Measurements from ENCODE around the gene AP2A1. TPM values are rescaled to one million over a fixed set of nuclear protein-coding genes. Genes with fewer than 3 reads are reported as not detected.

Gene AP2A1
- polyA plus RNA-seq, 2 of the 4 experiments (the other 2 are of a cell fraction): 36.6 to 58.6 TPM

- Histone ChIP-seq H3K9me3 (no peaks in the 10 kb centered on the region), H3K4me2 (no peak overlapping the region), H3K27ac (no peak overlapping the region), H3K4me1 (peaks cover 44% of the 10 kb centered on the region), H3K4me3 (no peak overlapping the region)
- TF ChIP-seq JUN (IDR thresholded peaks at IDR 0.05) (peak in 1 of 2 experiments; percentile 57; a peak in 1 of 5 replicates), PBX3 (IDR thresholded peaks at IDR 0.05) (peak; percentile 70; the same call in 1 of the 2 replicates), FOSB (CRISPR knock-in tag; IDR thresholded peaks at IDR 0.05) (no peak), CBX2 (IDR thresholded peaks at IDR 0.05; ENCODE audit: borderline replicate concordance, low read depth) (no peak), POLR2A (IDR thresholded peaks at IDR 0.05; ENCODE audit: low read length) (0 out of 2 replicates have a peak, but pooled peaks have one; percentile 9)
- WGBS (ENCODE audit: missing lambda C conversion rate): 92% methylated on average over 11 of the region's 18 CpGs
- POLR2A ChIA-PET: interaction anchor here (2.7 kb wide), 1 partner anchor 20 kb away, joined by 7 read pairs; the partner anchor contains the start of gene AKT1S1
- CTCF ChIA-PET: interaction anchor here (0.9 kb wide), 1 partner anchor 13 kb away, joined by 3 read pairs; no protein-coding TSS in a partner anchor
- peak; percentile 0 to 1; a peak in 2 of 6 replicates for ATAC-seq
- DNase-seq (ENCODE audit: low read depth in 1 of 2, low spot score in 1 of 2): no peak
- FAIRE-seq: no peak
These were observed 89.8 kb downstream of the AP2A1 start for GRCh38 chr19:49856574-49857021.

Small RNA genes lying within 50 kb of the gene (small RNA-seq; reads per million reads assigned to genes)
- 0 reads per million in 6 experiments for gene MIR4749
- 0 to 0.08 (median 0) reads per million in 6 experiments for gene MIR6799
- gene RNU6-841P: 0 to 2.6 (median 0.32) reads per million in 6 experiments

Other genes with a start within 250 kb of the AP2A1 start
- gene RCN3, start 239.0 kb upstream of the AP2A1 start, polyA plus RNA-seq (2011; rRNA removed): 0.31 and 0.41 TPM in 2 replicates
- gene RCN3, start 239.0 kb upstream of the AP2A1 start, polyA plus RNA-seq (2017; fragmentation: RNase III; extraction: RNeasy Plus Mini Kit Qiagen cat#74134 plus additional on column Dnase treatment): 1.6 to 2.1 TPM (median 1.8 TPM) in 3 replicates
- gene NOSIP, start 186.4 kb upstream of the AP2A1 start, polyA plus RNA-seq (2011; rRNA removed): 49.0 and 52.5 TPM in 2 replicates
- 98.0 to 105 TPM (median 101 TPM) in 3 replicates for gene NOSIP, start 186.4 kb upstream of the AP2A1 start, polyA plus RNA-seq (2017; fragmentation: RNase III; extraction: RNeasy Plus Mini Kit Qiagen cat#74134 plus additional on column Dnase treatment)
- 0.53 and 0.82 TPM in 2 replicates for gene PRRG2, start 185.7 kb upstream of the AP2A1 start, polyA plus RNA-seq (2011; rRNA removed)
- gene PRRG2, start 185.7 kb upstream of the AP2A1 start, polyA plus RNA-seq (2017; fragmentation: RNase III; extraction: RNeasy Plus Mini Kit Qiagen cat#74134 plus additional on column Dnase treatment): 0.68 to 1.1 TPM (median 1.0 TPM) in 3 replicates
- 0.78 and 1.6 TPM in 2 replicates for gene PRR12, start 175.8 kb upstream of the AP2A1 start, polyA plus RNA-seq (2011; rRNA removed)
- 13.0 to 16.3 TPM (median 15.6 TPM) in 3 replicates for gene PRR12, start 175.8 kb upstream of the AP2A1 start, polyA plus RNA-seq (2017; fragmentation: RNase III; extraction: RNeasy Plus Mini Kit Qiagen cat#74134 plus additional on column Dnase treatment)
- gene RRAS, start 126.9 kb upstream of the AP2A1 start, polyA plus RNA-seq (2011; rRNA removed): 45.9 and 47.6 TPM in 2 replicates
- gene RRAS, start 126.9 kb upstream of the AP2A1 start, polyA plus RNA-seq (2017; fragmentation: RNase III; extraction: RNeasy Plus Mini Kit Qiagen cat#74134 plus additional on column Dnase treatment): 49.2 to 55.4 TPM (median 50.2 TPM) in 3 replicates
- 4.0 and 6.1 TPM in 2 replicates for gene SCAF1, start 124.8 kb upstream of the AP2A1 start, polyA plus RNA-seq (2011; rRNA removed)
- 41.0 to 47.9 TPM (median 47.2 TPM) in 3 replicates for gene SCAF1, start 124.8 kb upstream of the AP2A1 start, polyA plus RNA-seq (2017; fragmentation: RNase III; extraction: RNeasy Plus Mini Kit Qiagen cat#74134 plus additional on column Dnase treatment)
- 54.0 and 68.6 TPM in 2 replicates for gene IRF3, start 101.1 kb upstream of the AP2A1 start, polyA plus RNA-seq (2011; rRNA removed)
- gene IRF3, start 101.1 kb upstream of the AP2A1 start, polyA plus RNA-seq (2017; fragmentation: RNase III; extraction: RNeasy Plus Mini Kit Qiagen cat#74134 plus additional on column Dnase treatment): 88.5 to 114 TPM (median 103 TPM) in 3 replicates
- gene BCL2L12, start 101.1 kb upstream of the AP2A1 start, polyA plus RNA-seq (2011; rRNA removed): 26.6 and 29.2 TPM in 2 replicates
- gene BCL2L12, start 101.1 kb upstream of the AP2A1 start, polyA plus RNA-seq (2017; fragmentation: RNase III; extraction: RNeasy Plus Mini Kit Qiagen cat#74134 plus additional on column Dnase treatment): 47.8 to 53.0 TPM (median 48.6 TPM) in 3 replicates
- gene PRMT1, start 89.7 kb upstream of the AP2A1 start, polyA plus RNA-seq (2011; rRNA removed): 440 and 504 TPM in 2 replicates
- 488 to 516 TPM (median 500 TPM) in 3 replicates for gene PRMT1, start 89.7 kb upstream of the AP2A1 start, polyA plus RNA-seq (2017; fragmentation: RNase III; extraction: RNeasy Plus Mini Kit Qiagen cat#74134 plus additional on column Dnase treatment)
- gene ADM5, start 77.4 kb upstream of the AP2A1 start, polyA plus RNA-seq (2011; rRNA removed): 2.0 and 2.9 TPM in 2 replicates
- gene ADM5, start 77.4 kb upstream of the AP2A1 start, polyA plus RNA-seq (2017; fragmentation: RNase III; extraction: RNeasy Plus Mini Kit Qiagen cat#74134 plus additional on column Dnase treatment): 4.3 to 4.5 TPM (median 4.4 TPM) in 3 replicates
- gene CPT1C, start 75.9 kb upstream of the AP2A1 start, polyA plus RNA-seq (2011; rRNA removed): 8.2 and 8.5 TPM in 2 replicates
- 13.7 to 17.1 TPM (median 15.4 TPM) in 3 replicates for gene CPT1C, start 75.9 kb upstream of the AP2A1 start, polyA plus RNA-seq (2017; fragmentation: RNase III; extraction: RNeasy Plus Mini Kit Qiagen cat#74134 plus additional on column Dnase treatment)
- not detected in 2 replicates for gene TSKS, start 3.7 kb upstream of the AP2A1 start, polyA plus RNA-seq (2011; rRNA removed)
- not detected in 3 replicates for gene TSKS, start 3.7 kb upstream of the AP2A1 start, polyA plus RNA-seq (2017; fragmentation: RNase III; extraction: RNeasy Plus Mini Kit Qiagen cat#74134 plus additional on column Dnase treatment)
- 12.5 and 14.5 TPM in 2 replicates for gene FUZ, start 46.3 kb downstream of the AP2A1 start, polyA plus RNA-seq (2011; rRNA removed)
- 15.9 to 23.7 TPM (median 21.7 TPM) in 3 replicates for gene FUZ, start 46.3 kb downstream of the AP2A1 start, polyA plus RNA-seq (2017; fragmentation: RNase III; extraction: RNeasy Plus Mini Kit Qiagen cat#74134 plus additional on column Dnase treatment)
- 20.4 and 27.1 TPM in 2 replicates for gene MED25, start 51.3 kb downstream of the AP2A1 start, polyA plus RNA-seq (2011; rRNA removed)
- 36.4 to 41.6 TPM (median 40.1 TPM) in 3 replicates for gene MED25, start 51.3 kb downstream of the AP2A1 start, polyA plus RNA-seq (2017; fragmentation: RNase III; extraction: RNeasy Plus Mini Kit Qiagen cat#74134 plus additional on column Dnase treatment)
- gene PTOV1, start 84.2 kb downstream of the AP2A1 start, polyA plus RNA-seq (2011; rRNA removed): 27.7 and 41.2 TPM in 2 replicates
- 119 to 153 TPM (median 147 TPM) in 3 replicates for gene PTOV1, start 84.2 kb downstream of the AP2A1 start, polyA plus RNA-seq (2017; fragmentation: RNase III; extraction: RNeasy Plus Mini Kit Qiagen cat#74134 plus additional on column Dnase treatment)
- gene PNKP, start 100.6 kb downstream of the AP2A1 start, polyA plus RNA-seq (2011; rRNA removed): 22.5 and 23.3 TPM in 2 replicates
- 63.8 to 75.9 TPM (median 71.2 TPM) in 3 replicates for gene PNKP, start 100.6 kb downstream of the AP2A1 start, polyA plus RNA-seq (2017; fragmentation: RNase III; extraction: RNeasy Plus Mini Kit Qiagen cat#74134 plus additional on column Dnase treatment)
- gene AKT1S1, start 110.4 kb downstream of the AP2A1 start, polyA plus RNA-seq (2011; rRNA removed): 39.2 and 41.5 TPM in 2 replicates
- gene AKT1S1, start 110.4 kb downstream of the AP2A1 start, polyA plus RNA-seq (2017; fragmentation: RNase III; extraction: RNeasy Plus Mini Kit Qiagen cat#74134 plus additional on column Dnase treatment): 63.4 to 75.9 TPM (median 75.3 TPM) in 3 replicates
- 12.3 and 18.0 TPM in 2 replicates for gene TBC1D17, start 110.7 kb downstream of the AP2A1 start, polyA plus RNA-seq (2011; rRNA removed)
- 26.6 to 44.8 TPM (median 41.5 TPM) in 3 replicates for gene TBC1D17, start 110.7 kb downstream of the AP2A1 start, polyA plus RNA-seq (2017; fragmentation: RNase III; extraction: RNeasy Plus Mini Kit Qiagen cat#74134 plus additional on column Dnase treatment)
- gene IL4I1, start 129.9 kb downstream of the AP2A1 start, polyA plus RNA-seq (2011; rRNA removed): 0.15 and 0.18 TPM in 2 replicates
- gene IL4I1, start 129.9 kb downstream of the AP2A1 start, polyA plus RNA-seq (2017; fragmentation: RNase III; extraction: RNeasy Plus Mini Kit Qiagen cat#74134 plus additional on column Dnase treatment): 0.62 to 0.88 TPM (median 0.87 TPM) in 3 replicates
- 7.8 and 12.9 TPM in 2 replicates for gene ATF5, start 162.2 kb downstream of the AP2A1 start, polyA plus RNA-seq (2011; rRNA removed)
- 42.8 to 48.5 TPM (median 44.6 TPM) in 3 replicates for gene ATF5, start 162.2 kb downstream of the AP2A1 start, polyA plus RNA-seq (2017; fragmentation: RNase III; extraction: RNeasy Plus Mini Kit Qiagen cat#74134 plus additional on column Dnase treatment)
- gene NUP62, start 162.5 kb downstream of the AP2A1 start, polyA plus RNA-seq (2011; rRNA removed): 21.4 and 28.9 TPM in 2 replicates
- gene NUP62, start 162.5 kb downstream of the AP2A1 start, polyA plus RNA-seq (2017; fragmentation: RNase III; extraction: RNeasy Plus Mini Kit Qiagen cat#74134 plus additional on column Dnase treatment): 83.9 to 88.5 TPM (median 85.9 TPM) in 3 replicates
- not detected in 2 replicates for gene SIGLEC11, start 194.2 kb downstream of the AP2A1 start, polyA plus RNA-seq (2011; rRNA removed)
- gene SIGLEC11, start 194.2 kb downstream of the AP2A1 start, polyA plus RNA-seq (2017; fragmentation: RNase III; extraction: RNeasy Plus Mini Kit Qiagen cat#74134 plus additional on column Dnase treatment): not detected in 3 replicates

Data from A549 (cell line).